Superior temporal gyrus (tissue), 1 donor: ENCODE measurements around the gene POFUT2.

Experiments
- DNase-seq: peaks from one replicate; pipeline ENCODE4 v3.0.0-alpha.2; 2016; ENCODE audit errors: extremely low spot score

The POFUT2 gene

DNA sequence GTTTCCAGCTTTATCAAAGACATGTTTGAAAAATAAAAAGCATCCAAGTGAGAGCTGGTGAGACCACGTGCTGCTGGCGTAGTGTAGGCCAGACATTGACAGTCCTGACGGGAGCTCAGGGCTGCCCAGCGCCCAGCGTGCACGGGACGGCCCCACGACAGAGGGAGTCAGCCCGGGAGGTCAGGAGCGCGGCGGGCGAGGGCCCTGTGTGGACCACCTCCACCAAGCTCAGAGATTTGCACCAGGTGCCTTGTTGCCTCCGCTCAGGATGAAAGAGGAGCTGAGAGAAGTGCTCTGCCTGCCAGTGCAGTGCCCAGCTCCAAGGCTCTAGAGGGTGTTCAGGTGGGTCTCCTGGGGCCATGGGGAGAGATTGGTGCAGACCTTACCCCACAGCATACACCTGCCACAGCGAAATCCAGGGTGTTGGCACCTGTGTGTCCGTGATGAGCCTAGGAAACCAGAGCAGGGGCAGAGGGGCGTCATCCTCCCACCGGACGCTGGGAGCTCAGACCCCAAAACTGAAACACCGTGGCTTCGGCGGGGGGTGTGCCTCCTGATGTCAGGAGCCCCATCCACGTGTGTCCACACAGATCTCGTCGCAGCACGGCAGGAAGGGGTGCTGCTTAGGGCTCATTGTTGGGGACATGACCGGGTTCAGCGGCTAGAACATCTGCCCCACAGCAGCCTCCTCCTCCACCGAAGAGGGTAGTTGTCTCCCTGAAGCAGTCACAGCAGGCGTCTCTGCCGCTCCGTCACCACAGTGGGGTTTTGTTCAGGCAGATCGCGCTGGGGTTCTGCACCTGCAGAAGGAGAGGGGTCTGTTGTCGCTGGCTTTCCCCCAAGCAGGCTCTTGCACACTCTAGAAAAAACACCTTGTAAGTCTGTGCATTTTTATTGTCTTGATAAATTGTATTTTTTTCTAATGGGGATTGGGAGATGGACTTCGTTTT lies 64.2 kb downstream of the POFUT2 start:
- DNase-seq, result no peak

DNA sequence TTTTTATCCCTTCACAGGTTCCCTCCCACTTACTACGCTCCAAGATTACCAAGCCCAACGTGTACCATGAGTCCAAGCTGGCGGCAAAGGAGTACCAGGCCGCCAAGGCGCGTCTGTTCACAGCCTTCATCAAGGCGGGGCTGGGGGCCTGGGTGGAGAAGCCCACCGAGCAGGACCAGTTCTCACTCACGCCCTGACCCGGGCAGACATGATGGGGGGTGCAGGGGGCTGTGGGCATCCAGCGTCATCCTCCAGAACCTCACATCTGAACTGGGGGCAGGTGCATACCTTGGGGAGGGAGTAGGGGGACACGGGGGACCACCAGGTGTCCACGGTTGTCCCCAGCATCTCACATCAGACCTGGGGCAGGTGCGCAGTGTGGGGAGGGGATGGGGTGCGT lies 65.7 kb downstream of the POFUT2 start:
- DNase-seq, result no peak

DNA sequence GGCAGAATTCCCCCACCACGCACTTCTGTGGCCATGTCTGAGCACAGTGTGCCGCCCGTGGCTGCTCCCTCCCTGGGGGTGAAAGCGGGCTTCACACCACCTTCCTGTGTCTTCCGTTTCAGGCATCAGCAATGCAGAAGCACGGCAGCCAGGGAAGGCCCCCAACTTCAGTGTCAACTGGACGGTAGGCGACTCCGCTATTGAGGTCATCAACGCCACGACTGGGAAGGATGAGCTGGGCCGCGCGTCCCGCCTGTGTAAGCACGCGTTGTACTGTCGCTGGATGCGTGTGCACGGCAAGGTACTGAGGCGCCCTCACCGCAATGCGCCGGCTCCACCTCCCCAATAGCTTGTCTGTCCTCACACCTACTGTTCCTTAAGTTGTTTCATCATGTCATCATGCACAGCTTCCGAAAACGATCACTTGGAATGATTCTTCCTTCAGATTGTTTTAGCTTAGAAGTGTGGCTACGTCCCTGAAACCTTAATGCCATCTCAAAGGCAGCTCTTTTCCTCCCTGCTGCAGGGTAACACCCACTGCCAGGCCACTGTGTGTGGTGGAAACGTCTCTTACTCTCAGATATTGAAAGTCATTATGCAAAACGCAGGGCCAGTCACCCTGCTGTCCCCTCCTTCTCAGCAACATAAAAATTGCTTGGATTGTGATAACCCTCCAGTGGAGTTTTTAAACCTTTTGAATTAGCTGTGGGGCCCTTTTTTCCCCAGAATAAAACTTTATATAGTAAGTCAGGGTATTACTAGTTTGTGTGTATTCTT lies 66.8 kb downstream of the POFUT2 start:
- no peak for DNase-seq

DNA sequence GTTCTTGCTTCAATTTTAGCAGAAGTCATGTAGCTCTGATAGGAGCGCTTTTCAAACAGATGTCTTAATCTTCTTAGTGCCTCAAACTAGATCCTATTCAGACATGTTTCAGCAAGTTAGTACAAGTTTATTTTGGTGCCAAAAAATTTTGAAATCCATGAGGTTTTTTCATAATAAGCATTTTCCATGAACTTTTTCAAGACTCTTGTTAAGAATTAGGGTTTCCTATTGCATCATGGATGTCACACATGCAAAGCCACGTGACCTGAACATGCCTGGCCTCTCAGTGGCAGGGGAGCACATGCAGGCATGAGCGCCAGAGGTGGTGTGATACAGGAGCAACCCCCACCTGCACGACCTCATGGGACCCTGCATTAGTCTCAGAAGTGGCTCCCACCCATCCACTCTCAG lies 67.6 kb downstream of the POFUT2 start:
- no peak for DNase-seq

DNA sequence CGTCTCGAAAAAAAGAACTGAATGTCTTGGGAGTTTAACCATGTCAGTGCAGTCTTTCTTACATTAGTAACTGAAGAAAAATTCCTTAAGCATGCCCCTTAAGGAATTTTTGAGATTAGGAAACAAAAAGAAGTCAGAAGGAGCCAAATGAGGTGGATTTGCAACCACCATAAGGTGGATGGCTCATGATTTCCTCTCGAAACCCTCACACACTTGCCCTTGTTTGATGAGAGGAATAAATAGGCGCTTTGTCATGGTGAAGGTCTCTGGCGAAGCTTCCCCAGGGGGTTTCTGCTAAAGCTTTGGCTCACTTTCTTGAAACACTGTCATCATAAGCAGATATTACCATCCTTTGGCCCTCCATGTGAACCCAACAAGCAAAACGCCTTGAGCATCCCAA lies 68.2 kb downstream of the POFUT2 start:
- no peak for DNase-seq

DNA sequence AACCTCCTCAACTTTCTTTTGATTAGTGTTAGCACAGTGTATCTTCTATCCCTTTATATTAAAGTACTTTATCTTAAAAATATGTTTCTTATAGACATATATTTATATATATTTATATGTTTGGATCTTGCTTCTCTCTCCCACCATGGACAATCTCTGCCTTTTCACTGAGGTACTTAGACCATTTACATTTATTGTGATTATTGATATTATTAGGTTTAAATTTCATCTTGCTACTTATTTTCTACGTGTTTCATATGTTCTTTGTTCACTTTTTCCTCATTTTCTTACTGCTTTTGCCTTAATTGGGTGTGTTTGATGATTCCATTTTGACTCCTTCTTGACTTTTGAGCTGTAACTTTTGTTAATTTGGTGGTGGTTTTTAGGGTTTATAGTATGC lies 70.7 kb downstream of the POFUT2 start:
- DNase-seq, result no peak

DNA sequence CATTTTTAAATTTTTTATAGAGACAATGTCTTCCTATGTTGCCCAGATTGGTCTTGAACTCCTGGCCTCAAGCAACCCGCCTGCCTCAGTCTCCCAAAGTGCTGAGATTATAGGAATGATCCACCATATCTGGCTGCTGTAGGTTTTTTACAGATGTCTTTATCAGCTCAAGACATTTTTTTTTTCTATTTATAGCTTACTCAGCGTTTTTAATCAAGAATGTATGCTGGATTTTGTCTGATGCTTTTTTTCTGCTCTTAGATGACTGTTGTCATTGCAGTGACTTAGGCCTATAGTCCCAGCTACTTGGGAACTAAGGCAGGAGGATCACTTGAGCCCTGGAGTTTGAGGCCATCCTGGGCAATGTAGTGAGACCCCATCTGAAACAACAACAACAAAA lies 72.5 kb downstream of the POFUT2 start:
- no peak for DNase-seq
